HG02763 (cell line): ENCODE data around the gene CHN2.
"Not testable (repeated sequence)": the region's sequence is repeated elsewhere in the genome, so short reads cannot be mapped to it uniquely, and the experiment has no call there.

ENCODE experiments used
- ATAC-seq: cut with Tn5 transposase; IDR thresholded peaks from one replicate; pipeline ENCODE4 v1.9.1; 2021; ENCODE audit warnings: mild to moderate bottlenecking, moderate library complexity; ENCODE audit not compliant: unreplicated experiment

The CHN2 gene

DNA sequence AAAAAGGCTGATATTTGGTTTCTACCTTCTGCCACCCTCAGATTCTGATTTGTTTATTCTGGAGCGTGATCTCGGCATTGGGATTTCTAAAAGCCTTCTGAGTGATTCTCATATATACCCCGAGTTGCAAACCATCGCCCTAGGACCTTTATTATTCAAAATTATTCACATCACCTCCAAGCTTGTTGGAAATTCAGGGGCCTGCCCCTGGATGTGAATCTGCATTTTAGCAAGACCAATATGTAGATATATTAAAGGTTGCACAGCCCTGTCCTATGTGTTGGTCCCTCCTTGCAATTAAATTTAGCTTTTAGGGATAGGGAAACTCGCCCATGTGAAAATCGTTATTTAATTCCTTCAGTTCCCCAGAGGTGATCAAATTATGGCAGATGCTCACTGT is 9.0 kb upstream of the CHN2 start:
- no peak for ATAC-seq

GRCh38 chr7:29189743-29190201 is 4.8 kb upstream of the CHN2 start:
- ATAC-seq = no peak

DNA sequence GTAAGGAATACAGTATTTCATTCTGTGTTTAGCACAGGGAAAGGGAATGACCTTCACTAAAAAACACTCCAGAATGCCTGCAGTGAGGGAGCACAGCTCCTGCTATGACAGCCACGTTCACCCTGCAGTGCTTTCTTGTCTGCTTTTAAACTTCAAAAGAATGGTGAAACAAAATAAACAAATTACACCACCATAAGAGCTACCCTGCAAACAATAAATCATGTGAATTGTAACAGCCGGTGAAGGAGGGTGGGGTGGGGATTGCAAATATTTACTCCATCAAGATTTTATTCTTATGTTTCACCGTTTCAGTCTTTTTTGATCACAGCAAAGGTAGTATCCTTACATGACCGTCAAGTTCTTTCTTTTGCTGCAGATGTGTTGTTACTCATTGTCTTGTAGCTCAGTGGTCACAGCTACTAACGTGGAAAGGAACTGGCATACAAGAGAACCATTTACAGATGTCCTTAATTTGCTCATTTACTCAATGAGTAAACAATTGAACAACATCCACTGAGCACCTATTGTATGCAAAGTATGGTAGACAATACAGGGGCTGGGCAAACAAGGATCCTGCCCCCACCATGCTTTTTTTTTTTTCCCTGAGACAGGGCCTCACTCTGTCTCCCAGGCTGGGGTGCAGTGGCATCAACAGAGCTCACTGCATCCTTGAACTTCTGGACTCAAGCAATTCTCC is 4.1 kb upstream of the CHN2 start:
- ATAC-seq = no peak

- ATAC-seq = no peak
Observed at GRCh38 chr7:29192323-29192722, 2.3 kb upstream of the CHN2 start.

DNA sequence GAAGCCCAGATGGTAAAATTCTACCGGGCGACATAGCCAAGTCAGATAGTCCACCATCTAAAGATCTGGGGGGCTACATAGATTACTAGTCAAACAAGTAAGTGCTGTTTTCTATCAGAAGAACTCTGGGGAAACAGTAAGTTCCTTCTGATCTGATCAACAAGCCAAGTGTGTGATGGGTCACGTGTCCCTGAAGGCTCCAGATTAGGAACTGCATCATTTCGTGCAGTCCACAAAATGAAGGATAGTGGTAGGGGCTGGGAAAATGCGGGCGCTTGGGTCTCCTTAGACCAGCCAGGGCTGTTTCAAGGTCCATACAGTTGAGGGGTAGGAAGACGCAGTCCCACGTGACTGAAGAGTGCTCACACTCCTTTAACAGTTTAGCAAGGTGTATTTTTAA is 1.8 kb upstream of the CHN2 start:
- ATAC-seq = no peak

GRCh38 chr7:29193316-29194205 is 1.0 kb upstream of the CHN2 start:
- no peak for ATAC-seq

DNA sequence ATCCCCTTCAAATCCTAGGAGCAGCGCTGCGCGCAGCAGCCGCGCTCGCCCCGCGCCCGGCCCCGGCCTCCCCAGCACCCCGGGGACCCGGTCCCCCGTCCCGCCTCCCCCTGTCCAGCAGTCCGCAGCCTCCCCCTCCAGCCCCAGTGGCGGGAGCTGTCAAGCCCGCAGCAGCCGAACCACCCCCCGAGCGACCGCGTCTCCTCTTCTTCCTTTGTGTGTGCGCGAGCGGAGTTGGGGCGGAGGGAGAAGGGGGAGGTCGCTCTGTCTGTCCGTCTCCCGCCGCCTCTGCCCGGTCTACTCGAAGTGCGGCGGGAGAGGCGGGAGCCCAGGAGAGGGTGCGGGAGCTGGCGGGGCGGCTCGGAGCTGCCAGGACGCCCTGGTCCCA is 375 bp upstream of the CHN2 start:
- ATAC-seq = no peak

DNA sequence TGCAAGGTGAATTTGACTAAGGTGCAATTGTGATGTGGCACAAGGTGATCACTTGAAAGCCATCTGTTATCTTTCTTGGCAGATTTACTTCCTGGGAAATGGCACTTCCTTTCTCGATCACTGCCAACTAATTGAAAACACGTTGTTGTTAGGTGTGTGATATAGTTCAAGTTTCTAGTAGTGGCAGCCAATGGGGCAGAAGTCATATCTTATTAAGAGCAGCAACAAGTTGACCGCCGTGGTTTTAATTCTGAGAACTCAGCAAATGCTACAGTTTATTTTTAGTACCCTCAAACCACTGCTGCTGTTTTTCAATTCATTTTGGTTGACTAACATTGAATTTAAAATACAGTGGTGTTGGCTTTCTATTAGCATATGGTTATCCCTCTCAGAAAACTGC is 1.6 kb downstream of the CHN2 start:
- no peak for ATAC-seq

- ATAC-seq = no peak
Observed at GRCh38 chr7:29196971-29197595, 2.5 kb downstream of the CHN2 start.

DNA sequence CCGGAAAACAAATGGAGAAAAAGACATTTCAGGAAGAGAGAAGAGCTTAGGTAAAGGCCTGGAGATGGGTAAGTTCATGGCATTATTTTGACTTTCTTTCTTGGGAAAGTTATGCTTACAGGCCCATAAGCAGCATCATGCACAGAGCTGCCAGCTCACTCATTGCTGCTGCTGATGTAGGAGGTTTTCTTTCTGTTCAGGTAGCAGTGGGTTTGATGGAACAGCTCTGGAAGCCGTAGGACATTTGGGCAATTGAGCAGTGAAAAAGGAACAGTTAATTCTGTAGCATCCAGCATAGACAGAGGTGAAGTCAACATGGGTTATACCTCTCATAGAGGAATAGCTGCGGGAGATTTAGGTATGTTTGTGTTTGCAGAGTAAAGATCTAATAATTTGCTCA is 3.3 kb downstream of the CHN2 start:
- ATAC-seq = no peak

DNA sequence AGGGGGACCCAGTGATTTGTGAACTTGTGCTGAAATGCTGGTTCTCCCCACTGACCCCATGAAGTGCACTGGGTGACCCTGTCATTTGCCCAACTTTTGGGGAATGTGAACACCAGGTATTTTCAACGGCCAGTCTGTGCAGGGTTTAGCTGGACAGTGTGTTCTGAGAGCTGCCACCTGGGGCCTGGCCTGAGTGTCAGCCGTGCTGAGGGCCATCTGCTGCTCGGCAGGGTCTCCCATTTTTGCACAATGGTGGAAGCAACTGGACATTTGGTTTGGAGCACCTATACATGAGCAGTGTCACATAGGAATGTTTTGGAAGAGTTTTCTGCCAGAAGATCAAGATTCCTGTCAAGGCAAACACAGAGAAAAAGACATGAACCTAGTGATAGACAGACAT is 5.2 kb downstream of the CHN2 start:
- no peak for ATAC-seq

DNA sequence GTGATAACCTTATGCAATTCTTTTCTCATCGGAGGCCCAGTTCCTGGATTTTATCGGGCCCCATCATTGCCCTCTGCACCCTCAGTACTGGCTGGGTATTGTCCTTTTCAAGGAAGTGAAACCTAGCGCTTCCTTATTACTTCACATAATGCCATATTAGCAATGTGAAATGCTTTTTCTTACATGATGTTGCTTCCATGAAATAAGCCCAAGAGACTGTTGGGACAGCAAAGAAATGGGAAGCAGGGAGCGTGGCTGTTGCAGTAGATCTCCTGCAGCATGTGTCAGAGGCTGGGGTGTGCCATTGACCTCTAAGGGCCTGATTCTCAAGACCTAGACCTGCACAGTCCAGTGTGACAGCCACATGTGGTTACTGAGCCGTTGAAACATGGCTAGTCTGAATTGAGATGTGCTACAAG is 8.1 kb downstream of the CHN2 start:
- no peak for ATAC-seq

DNA sequence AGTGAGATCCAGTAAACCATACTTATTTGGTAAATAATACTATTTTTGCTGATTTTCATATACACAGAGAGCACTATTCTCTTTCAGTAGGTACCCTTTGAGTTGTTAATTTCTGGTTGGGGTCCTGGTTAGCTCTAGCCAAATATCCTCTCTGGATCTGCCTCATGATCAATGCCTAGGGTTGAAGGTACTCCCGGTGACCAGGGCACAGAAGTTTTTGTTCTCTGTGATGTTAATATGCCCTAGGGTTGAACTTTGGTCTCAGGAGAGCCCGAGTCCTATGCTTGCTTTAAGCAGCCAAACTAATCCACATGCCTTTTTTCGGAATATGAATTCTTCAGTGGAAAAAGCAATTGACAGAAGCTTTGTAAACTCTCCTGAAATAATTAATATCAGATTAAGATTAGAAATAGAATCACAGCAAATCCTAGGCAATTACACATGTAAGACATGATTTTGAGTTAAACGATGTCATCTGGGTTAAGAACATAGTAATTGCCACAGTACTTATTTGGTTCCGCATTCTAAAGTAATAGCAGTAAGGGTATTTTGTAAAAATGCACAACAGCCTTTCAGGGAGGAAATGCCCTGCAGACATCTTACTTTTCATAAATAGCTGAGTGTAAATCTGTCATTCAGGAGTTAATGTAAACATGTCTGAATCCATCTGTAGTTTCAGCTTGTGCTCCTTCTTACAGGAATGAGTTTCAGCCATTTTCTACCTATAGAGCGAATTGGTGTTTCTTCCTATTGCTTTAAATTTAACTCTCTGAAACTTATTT is 10.1 kb downstream of the CHN2 start:
- ATAC-seq = no peak

DNA sequence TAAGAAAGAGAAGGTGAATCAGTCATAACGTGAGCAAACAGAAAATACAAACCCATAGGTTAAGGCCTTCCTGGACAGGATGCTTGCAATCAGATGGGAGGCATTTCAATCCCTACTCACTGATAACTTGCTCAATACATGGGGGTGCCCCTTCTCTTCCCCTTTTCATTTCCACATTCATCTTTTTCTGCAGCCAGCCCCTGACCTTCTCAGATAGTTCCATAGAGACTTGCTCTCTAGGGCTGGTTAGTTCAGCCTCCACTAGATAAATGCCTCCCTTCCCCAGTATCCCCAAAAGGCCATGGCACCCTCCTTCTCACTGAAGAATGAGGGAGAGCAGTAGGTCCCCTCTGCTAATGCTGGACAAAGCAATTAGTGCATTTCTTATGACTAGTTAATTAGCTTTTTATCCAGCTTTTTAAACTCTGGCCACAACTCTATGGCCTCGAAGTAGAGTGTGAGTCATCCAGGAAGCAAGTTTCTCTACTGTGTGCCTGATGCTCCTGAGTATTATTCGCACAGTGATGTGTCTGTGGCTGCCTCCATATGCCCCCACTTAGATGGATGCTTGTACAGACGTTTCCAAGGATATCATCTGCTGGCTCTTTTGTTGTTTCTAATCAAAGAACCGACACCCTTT is 12.7 kb downstream of the CHN2 start:
- no peak for ATAC-seq

- ATAC-seq = no peak
Observed at GRCh38 chr7:29208410-29209250, 14.1 kb downstream of the CHN2 start.

DNA sequence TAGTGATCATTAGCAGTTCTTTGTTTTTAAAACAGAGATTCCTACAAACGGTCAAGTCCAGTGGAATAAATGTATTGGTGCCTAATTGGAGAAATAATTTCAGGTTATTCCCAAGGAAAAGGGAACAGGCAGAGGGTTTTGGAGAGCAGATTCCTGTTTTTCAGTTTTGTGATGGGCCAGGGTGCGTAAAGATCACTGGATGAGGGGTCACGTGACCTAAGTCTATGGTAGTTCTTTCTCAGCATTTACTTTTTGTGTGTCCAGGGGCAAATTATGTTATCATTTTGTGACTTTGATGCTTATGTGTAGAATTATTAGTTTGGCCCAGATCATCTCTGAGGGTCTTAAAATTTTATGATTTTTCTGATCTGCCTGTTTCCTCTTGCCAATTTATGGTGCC is 15.2 kb downstream of the CHN2 start:
- ATAC-seq = no peak

DNA sequence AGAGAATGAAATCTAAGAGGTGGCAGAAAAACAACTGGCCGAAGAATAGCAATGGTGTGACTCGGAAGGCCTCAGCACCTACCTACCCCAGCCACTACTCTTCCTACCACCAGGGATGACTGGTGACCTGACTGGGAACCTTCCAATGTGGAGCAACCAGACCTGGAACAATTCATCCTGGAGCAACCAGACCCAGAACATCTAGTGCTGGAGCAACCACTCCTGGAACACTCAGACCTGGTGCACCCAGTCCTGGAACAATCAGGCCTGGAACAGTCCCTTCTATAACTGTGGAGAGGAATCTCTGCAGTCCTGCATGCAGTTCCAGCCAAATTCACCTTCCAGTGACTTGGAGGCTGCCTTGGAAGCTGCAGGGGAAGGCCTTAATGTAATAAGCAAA is 18.2 kb downstream of the CHN2 start:
- ATAC-seq = not testable (repeated sequence)

DNA sequence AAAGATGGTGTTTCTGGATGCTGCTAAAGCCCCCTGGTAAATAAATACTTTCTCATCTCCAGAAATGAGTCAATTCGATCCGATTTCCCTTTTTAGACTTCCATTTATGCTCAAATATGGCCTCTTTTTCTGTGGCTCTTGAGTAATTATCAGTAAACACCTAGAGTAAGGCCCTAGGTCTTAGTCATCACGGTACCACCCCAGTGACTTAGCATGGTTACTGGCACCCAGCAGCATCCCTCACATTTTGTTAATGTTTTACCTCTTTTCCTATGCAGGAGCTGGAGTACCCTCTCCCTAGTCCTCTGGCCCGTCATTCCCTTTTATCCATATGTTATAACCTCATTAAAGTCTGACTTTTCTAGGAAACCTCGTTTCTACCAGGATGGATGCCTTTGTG is 19.5 kb downstream of the CHN2 start:
- no peak for ATAC-seq

GRCh38 chr7:29214816-29215215 is 20.2 kb downstream of the CHN2 start:
- no peak for ATAC-seq

DNA sequence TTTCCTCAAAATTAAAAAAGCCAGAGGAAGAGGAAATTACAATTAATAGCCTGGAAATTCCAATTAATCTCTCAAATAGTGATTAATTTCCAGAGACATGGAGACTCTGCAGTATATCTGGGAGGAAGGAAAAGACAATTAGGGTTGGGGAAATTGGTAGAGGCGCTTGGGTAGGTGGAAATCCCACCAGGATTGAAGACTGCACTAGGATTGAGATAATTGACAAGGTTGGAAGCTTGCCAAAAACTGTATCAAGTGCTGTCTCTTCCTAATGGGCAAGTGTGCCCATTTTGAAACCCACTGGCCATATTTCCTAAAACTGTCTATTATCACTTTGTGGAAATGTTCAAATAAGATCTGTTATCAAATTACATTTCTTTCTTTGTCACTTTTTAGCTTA is 21.6 kb downstream of the CHN2 start:
- ATAC-seq = no peak
